Activated CD4-positive, alpha-beta T cell treated with anti-CD3 and anti-CD28 coated beads, Interleukin-2, amount 50 U/mL, for 48 hours (primary cell): ENCODE data around the gene GSTT4.
"Not testable (repeated sequence)": the region's sequence is repeated elsewhere in the genome, so short reads cannot be mapped to it uniquely, and the experiment has no call there.

ENCODE experiments used
- DNase-seq, 2 experiments: peaks; one replicate each; pipeline ENCODE4 v3.0.0-alpha.2; 2020

The GSTT4 gene

DNA sequence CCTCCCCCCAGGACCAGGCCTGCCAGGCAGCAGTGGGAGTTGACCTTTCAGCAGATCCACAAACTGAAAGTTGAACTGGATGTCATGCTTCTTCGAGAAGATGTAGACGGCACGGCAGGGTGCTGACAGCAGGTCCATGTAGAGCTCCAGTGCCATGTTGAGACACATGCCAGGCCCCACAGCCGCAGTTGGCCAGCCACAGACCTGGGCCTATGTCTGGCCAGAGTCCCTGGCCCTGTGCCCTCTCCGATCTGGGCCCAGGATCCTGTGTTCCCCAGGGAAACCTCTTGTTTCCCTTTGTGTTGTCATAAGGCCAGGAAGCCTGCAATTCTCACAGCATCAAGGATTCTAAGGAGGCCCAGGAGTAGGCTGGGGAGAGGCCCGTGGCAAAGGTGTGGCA, at the start of gene GSTT4:
Gene GSTT4, minus strand, starts transcription at position 253 of the 400 bp plus-strand sequence. Its CDS starts 97 bp downstream, at position 156.
- no peak for DNase-seq

DNA sequence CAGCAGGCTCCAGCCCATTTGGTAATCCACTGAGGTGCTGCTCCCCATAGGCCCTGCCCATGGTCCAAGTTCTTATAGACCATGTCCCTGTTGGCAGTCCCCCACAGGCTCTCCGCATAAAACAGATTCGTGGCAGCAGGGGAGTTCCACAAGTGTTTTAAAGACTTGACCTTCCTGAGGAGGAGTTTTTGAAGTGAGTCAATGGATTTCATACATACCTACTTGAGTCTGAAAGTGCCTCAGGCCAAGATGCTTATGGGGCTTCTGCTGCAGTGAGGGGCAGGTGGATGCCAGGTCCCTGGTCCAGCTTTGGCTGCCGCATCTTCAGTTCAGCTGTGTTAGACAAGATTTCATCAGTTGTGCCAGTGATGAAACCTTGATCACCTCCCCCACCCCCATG, 49.1 kb upstream of the GSTT4 start:
- DNase-seq, result no peak

DNA sequence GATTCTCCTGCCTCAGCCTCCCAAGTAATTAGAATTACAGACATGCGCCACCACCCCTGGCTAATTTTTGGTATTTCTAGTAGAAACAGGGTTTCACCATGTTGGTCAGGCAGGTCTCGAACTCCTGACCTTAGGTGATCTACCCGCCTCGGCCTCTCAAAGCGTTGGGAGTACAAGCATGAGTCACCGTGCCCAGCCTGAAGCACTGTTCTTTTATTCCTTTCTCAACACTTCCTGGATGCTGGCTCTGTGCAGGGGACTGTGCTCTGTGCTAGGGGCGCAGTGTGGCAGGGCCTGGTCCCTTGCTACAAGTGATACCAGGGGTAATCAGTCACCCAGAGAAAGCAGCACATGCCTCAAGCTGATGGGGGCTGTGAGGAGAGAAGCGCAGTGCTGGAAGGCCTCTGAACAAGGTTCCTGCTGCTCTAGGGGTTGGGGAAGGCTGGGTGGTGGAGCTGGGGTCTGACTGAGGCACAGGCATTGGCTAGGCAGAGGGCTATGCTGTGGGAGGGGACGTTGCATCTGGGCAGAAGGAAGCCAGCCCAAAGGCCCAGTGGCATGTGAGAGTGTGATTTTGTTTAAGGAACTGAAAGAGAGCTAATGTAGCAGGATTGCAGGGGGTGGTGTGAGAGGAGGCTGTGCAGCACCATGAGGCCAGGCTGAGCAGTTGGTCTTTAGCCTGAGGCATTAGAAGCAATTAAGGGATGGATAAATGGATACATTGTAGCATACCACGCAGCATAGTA, 48.4 kb upstream of the GSTT4 start:
- no peak for DNase-seq

DNA sequence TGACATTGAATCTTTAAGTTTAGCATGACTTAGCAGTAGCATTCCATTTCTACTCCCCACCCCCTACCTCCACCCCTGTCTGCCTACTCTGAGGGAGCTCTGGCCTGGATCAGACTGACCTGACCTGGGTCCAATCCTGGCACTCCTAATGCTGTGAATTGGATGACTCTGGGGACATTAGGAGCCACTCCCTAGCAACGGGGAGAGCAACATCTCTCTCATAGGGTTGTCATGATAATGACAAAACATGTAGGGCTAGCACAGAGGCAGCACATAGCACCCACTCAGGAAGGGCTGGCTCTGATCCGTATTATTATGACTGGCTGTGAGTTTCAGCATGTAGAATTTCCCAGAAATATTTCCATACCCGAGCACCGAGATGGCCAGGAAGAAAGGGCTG, 46.3 kb upstream of the GSTT4 start:
- no peak for DNase-seq

DNA sequence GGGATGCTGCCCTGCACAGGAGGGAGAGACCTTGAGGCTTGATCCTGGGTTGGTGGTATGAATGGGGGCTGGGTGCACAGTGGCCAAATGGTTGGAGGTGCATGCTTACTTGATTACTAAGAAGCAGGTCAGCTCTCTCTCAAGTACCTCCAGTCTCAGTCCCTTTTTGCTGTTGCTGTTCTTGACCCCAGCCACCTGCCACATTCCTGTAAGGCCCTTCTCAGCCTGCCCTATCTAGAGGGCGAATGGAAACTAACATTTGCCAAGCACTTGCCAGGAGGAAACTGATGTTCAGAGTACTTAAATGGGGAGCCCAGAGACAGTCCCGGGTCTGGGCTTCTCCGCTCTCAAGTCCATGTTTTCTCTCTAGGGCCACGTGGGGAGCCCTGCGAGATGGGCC, 45.8 kb upstream of the GSTT4 start:
- no peak for DNase-seq

DNA sequence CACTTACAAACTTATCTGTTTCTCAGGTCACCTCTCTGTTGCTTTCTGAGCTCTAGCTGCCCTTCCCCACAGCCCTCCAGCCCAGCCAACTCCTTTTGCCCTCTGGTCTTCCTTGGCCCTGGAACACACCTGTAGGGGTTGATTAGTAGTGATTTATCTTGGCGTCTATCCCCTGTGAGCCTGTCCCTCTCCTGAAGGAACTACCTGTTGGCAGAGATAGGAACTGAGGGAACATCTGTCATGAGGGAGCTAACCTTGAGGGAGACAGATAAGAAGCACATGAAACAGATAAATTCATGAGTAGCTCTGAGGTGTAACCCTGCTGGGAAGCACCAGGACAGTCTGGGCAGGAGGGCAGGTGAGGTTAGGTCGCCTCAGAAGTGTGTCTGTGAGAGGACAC, 44.7 kb upstream of the GSTT4 start:
- no peak for DNase-seq

DNA sequence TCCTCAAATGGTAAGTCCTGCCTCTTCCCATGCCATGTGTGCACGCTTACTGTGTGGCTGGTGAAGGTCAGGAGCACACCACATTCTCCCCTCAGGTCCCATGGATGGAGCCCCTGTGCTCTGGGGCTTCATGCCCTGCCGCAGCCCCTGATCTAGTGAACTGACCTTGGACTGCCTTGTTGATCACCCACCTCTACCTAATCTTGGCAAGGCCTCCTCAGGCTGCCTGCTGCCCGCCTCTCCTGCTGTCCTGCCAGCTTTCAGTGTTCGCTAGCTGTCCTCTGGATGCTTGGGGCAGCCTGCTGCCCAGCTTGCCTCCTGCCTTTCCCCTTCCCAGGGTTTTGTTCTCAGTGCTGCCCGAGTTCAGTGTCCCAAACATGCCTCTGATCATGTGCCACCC, 44.0 kb upstream of the GSTT4 start:
- DNase-seq, result no peak

DNA sequence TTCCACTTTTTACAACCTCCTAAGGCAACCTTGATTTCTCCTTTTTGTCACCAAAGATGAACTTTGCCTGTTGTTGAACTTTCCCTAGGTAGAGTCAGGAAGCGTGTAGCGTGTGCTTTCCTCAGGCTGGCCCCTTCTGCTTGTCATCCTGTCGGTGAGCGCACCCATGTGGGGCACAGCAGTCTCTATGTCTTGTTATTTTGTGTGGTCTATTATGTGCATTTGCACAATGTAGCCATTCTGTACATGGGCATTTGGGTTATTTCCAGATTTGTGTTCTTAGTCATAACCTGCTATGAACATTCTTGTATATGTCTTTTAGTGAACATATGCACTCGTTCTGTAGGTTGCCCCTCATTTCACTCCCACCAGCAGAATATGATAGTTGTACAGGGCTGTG, 40.8 kb upstream of the GSTT4 start:
- DNase-seq, result no peak

DNA sequence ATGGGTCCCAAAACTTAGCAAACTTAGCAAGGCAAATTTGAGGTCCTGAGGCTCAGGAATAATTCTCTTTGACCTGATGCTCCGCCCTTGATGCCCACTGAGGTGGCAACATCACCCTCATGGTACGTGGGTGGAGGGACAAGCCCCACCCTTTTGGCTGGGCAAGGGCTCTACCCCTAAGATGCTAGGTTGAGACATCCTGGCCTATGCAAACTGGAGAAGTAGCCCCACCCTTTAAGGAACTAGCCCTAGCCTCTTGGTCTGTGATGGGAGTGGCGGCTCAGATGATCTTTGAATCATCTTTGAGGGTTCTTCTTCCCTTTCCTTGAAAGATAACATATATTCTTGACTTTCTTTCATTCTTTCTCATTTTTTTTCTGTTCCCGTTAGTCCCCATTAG, 38.7 kb upstream of the GSTT4 start:
- no peak for DNase-seq

DNA sequence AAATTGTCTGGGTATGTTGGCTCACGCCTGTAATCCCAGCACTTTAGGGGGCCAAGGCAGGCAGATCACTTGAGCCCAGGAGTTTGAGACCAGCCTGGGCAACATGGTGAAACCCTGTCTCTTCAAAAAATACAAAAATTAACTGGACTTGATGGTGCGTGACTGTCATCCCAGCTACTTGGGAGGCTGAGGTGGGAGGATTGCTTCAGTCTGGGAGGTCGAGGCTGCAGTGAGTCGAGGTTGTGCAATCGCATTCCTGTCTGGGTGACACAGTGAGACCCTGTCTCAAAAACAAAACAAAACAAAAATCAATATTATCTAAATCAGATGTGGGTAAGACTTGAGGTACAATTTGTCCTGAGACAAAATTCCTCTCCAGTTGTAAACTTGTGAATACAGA, 38.2 kb upstream of the GSTT4 start:
- not testable (repeated sequence) for DNase-seq

DNA sequence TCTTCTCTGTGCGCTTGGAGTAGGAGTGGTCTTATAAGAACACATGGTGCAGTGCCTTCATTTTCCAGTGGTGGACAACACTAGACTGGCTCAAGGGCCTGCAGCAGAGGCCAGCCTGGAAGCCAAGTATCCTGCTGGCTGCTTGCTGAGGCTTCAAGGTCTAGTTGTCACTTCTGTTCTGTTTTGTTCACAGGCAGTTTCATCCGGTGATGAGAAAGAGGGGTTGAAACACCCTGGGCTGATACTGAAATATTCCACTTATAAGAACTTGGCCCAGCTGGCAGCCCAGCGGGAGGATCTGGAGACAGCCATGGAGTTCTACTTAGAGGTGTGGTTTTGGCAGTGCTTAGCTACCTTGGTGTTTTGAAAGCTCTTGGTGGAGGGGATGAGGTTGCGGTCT, 35.7 kb upstream of the GSTT4 start:
- no peak for DNase-seq

DNA sequence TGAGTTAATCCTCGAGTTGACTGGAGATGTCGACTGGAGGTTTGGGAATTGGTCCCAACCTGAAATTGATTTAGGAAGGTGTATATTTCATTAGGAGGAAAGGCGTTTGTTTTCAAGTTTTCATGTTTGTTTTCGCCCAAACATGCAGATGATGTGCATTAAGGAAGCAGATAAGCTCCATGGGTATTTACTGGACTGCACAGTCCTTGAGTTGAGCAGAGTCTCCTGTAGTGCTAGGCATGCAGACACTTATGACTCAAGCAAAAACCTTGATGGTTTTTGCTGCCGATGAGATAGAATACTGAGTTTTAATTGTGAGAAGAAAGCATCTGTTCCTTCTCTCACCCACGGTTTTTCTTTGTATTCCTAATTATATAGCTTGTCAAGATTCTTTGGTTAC, 33.8 kb upstream of the GSTT4 start:
- no peak for DNase-seq

DNA sequence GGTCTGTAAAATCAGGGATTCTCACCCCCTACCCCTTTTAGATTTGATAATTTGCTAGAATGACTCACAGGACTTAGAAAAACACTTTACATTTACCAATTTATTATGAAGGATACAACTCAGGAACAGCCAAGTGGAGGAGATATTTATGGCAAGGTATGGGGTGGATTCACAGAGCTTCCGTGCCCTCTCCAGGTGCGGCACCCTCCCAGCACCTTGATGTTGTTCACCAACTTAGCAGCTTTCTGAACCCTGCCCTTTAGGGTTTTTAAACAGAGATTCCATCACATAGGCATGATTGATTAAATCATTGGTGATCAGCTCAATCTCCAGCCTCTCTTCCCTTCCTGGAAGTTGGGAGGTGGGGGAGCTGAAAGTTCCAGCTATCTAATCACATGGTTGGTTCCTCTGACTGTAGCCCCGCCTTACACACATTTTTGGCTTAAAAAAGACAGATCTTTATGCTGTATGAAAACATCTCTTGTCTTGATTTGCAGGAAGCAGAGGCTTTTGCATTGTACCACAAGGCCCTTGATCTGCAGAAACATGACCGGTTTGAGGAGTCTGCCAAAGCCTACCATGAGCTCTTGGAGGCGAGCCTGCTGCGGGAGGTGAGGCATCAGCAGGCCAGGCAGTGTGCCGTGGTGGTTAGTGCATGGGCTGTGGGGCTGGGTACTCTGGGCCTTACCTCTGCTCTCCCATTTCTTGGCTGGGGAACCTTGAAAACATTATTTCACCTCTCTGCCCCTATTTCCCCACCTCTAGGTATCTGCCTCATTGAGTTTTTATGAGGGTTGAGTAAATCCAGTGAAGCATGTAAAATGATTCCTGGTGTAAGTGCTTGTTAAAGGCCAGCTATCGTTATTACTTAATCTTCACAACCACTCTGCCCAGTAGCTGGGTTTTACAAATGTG, 32.9 kb upstream of the GSTT4 start:
- no peak for DNase-seq

DNA sequence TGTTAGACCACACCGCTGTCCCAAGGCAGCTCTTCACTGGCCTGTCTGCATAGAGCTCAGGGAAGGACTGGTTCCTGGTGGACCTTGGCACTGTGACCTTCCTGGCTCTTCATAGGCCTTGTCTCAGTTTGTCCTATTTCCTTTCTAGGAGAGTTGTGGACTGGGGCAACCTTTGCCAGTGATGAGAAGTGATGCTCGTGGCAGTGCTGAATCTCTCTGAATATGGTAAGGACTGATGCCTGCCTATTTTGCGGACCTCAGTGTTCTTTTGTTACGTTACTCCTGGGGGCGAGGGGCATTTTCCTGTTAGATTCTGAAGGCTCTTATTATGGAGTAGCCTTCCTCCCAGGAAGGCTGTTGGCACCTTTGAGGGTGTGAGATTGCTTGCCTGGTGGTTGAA, 30.0 kb upstream of the GSTT4 start:
- no peak for DNase-seq

DNA sequence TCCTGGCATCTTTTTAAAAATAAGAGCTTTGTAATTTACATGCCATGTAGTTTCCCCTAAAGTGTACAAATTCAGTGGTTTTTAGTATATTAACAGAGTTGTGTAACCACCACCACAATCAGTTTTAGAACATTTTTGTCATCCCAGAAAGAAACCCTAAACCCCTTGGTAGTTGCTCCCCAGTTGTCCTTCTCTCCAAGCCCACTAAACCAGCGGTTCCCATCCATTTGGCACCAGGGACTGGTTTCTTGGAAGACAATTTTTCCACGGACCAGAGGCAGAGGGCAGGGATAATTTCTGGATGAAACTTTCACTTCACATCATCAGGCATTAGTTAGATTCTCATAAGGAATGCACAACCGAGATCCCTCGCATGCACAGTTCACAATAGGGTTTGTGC, 28.5 kb upstream of the GSTT4 start:
- DNase-seq, result no peak

DNA sequence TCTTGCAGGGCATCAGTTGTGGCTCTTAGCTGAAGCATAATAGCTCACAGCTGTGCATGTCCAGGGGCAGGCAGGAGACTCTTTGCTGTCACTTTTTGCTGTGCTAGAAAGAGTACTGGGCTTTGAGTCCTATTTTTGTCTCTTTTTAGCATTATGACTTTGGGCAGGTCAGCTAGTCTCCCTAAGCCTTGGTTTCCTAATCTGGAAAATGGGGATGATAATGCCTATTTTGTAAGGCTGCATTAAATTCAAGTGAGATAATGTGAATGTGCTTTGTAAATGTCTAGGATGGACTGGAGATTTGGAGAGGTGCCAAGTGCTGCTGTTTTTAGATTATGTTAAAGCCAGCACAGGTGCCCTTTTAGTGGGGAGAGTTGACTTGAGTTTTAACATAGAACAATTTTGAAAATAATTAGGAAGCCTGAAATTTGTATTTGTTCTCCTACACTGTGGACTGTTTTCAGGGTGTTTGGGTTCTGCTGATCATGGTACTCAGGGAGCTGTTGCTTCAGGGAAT, 25.0 kb upstream of the GSTT4 start:
- no peak for DNase-seq

DNA sequence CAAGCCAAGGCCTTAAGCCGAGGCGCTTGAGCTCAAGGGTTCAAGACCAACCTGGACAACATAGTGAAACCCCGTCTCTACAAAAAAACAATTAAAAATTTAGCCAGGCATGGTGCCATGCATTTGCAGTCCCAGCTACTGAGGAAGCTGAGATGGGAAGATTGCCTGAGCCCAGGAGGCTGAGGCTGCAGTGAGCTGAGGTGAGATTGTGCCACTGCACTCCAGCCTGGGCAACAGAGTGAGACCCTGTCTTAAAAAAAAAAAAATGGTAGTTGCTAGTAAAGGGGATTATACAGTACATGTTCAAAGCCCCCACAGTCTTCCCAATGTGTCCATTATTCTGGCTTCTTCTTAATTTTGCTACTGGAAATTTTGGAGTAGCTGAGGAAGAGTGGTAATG, 24.1 kb upstream of the GSTT4 start:
- DNase-seq, result no peak

DNA sequence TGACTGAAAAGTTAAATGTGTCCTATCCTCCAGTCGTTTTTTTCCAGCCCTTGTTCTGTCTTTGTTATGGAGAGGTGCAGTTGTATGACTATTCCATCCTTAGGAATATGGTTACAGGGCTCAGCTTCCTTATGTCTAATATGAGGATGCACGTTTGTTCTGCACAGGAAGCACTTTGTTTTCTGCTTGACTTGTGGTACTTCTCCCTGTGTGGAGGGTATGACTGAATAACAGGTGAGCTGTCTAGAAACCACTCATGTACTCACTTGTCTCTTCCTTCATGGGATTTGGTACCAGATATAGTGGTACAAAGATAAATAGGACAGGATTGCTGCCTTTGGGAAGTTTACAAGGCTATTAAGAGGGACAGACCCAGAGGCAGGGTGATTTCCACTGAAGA, 23.3 kb upstream of the GSTT4 start:
- DNase-seq, result no peak

DNA sequence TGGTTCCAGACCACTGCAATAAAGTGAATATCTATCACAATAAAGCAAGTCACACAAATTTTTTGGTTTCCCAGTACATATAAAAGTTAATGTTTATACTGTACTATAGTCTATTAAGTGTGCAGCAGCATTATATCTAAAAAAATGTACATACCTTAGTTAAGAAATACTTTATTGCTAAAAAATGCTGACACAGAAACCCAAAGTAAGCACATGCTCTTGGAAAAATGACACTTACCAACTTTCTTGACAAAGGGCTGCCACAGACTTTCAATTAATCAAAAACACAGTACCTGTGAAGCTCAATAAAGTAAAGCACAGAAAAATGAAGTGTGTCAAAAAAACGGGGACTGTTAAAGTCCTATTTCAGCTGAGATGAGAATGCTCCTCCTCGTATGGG, 22.7 kb upstream of the GSTT4 start:
- no peak for DNase-seq

DNA sequence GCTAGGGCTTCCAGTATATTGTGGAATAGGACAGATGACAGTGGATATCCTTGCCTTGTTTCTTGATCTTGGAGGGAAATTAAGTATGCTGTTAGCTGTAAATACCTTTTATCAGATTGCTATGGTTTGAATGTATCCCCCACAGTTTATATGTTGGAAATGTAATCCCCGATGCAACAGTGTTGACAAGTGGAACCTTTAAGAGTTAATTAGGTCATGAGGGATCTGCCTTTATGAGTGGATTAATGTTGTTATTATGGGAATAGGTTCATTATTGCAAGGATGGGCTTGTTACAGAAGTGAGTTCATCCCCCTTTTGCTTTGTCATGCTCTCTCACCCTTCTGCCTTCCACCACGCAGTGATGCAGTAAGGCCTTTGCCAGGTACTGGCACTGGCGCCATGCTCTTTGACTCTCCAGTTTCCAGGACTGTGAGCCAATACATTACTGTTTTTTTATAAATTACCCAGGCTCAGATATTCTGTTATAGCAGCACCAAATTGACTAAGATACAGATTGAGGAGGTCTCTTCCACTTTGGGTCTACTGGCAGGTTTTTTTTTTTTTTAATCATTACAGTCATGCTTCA, 22.2 kb upstream of the GSTT4 start:
- no peak for DNase-seq

DNA sequence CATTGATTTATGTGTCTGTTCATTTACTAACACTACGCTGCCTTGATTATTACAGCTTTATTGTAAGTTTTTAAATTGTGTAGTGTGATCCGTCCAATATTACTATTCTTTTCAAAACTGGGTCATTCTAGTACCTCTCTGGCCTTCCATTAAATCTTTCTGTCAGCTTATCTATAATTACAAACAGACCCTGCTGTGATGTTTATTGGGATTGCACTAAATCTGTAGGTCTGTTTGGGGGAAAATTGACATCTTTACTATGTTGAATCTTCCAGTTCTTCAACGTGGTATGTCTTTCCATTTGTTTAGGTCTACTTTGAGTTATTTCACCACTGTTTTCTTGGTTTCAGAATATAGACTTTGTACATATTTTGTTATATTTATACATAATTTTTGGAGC, 21.5 kb upstream of the GSTT4 start:
- no peak for DNase-seq

DNA sequence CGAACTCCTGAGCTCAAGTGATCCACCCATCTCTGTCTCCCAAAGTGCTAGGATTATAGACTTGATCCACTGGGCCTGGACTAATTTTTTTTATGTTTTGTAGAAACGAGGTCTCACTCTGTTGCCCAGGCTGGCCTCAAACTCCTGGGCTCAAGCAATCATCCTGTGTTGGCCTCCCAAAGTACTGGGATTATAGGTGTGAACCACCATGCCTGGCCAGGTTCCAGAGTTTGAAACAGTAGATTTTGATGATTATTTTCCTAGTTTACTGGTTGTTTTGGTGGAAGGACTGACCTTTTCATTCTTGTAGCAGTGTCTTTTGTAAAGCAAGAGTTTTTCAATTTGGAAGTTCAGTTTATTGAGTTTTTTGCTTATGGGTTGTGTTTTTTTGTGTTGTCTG, 20.8 kb upstream of the GSTT4 start:
- no peak for DNase-seq

DNA sequence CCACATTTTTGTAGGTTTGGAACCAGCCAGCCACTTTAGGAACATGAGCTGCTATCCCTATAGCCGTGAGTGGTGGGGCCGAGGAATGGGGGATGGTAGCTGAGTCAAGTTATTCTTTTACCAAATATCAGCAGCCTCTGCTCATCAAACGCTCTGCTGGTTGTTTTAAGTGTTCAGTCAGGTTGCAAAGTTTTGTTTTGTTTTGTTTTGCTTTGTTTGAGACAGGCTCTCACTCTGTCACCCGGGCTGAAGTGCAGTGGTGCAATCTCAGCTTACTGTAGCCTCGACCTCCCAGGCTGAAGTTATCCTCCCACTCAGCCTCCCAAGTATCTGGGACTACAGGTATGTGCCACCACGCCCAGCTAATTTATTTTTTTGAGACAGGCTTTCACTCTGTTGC, 20.2 kb upstream of the GSTT4 start:
- DNase-seq, result no peak

DNA sequence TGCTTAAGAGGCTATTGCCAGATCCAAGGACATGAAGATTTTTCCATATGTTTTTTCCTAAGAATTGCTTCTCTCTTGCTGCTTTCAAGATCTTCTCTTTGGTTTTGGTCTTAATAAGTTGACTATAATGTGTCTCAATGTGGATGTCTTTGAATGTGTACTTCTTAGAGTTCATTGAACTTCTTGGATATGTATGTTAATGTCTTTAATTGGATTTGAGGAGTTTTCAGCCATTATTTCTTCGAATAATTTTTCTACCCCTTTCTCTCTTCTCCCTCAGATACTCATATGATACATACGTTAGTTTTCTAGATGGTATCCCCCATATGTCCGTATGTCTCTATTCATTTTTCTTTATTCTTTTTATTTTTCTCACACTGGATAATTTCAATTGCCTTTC, 19.1 kb upstream of the GSTT4 start:
- no peak for DNase-seq
